ENCODE measurements around the gene FAU.

- TF ChIP-seq CTCF (IDR thresholded peaks at IDR 0.05) (no peak), JUN (IDR thresholded peaks at IDR 0.05) (no peak), EP300 (IDR thresholded peaks at IDR 0.05) (no peak), POLR2A (IDR thresholded peaks at IDR 0.05; ENCODE audit: low read length) (no peak), SREBF2 (IDR thresholded peaks at IDR 0.05) (no peak), HDAC2 (IDR thresholded peaks at IDR 0.05) (no peak), POLR2AphosphoS2 (conservative IDR thresholded peaks at IDR 0.05; ENCODE audit: low read length) (no peak)
These were observed 43.7 kb upstream of the FAU start for GRCh38 chr11:65165410-65166317.

Measured in A549 (cell line).